OCI-LY1 (cell line): ENCODE data around the gene BORCS8.

Source experiments
- H2AFZ ChIP-seq: fragments of 200-600 bp; sonication (generic), shearing (Covaris generic); 2 replicates; pipeline ENCODE4 v1.6.0; 2014; ENCODE audit warnings: antibody characterized with exemption, mild to moderate bottlenecking, low read length
- H3F3A ChIP-seq: fragments of 200-600 bp; sonication (generic), shearing (Covaris generic); 2 replicates; pipeline ENCODE4 v1.6.0; 2014; ENCODE audit warnings: mild to moderate bottlenecking, antibody characterized with exemption, low read length, moderate library complexity; ENCODE audit not compliant: insufficient read depth
- H3K27ac ChIP-seq: fragments of 200-600 bp; sonication (generic); 2 replicates; pipeline ENCODE4 v1.5.1; 2014; ENCODE audit warnings: low read length, mixed run types, mild to moderate bottlenecking, low read depth; ENCODE audit not compliant: poor library complexity, severe bottlenecking
- H3K27me3 ChIP-seq: fragments of 200-600 bp; sonication (generic); 2 replicates; pipeline ENCODE4 v1.6.0; 2014; ENCODE audit warnings: antibody characterized with exemption, mild to moderate bottlenecking, low read length, moderate library complexity; ENCODE audit not compliant: insufficient read depth
- H3K36me3 ChIP-seq: fragments of 200-600 bp; sonication (generic); 2 replicates; pipeline ENCODE4 v1.6.1; 2014; ENCODE audit warnings: mild to moderate bottlenecking, antibody characterized with exemption, low read length, moderate library complexity, mixed read lengths; ENCODE audit not compliant: insufficient read depth
- H3K4me1 ChIP-seq: fragments of 200-600 bp; sonication (generic); 2 replicates; pipeline ENCODE4 v1.5.1; 2014; ENCODE audit warnings: mild to moderate bottlenecking, low read length, moderate library complexity; ENCODE audit not compliant: insufficient read depth, severe bottlenecking
- H3K4me2 ChIP-seq: fragments of 200-600 bp; sonication (generic), shearing (Covaris generic); 2 replicates; pipeline ENCODE4 v1.6.1; 2014; ENCODE audit warnings: low read length
- H3K4me3 ChIP-seq: fragments of 200-600 bp; sonication (generic); 2 replicates; pipeline ENCODE4 v1.5.1; 2014; ENCODE audit warnings: low read length, low read depth, mild to moderate bottlenecking, mixed read lengths; ENCODE audit not compliant: poor library complexity, severe bottlenecking
- H3K79me2 ChIP-seq: fragments of 200-600 bp; shearing (Covaris generic); 2 replicates; pipeline ENCODE4 v1.6.1; 2016; ENCODE audit warnings: mixed run types, low read length, mixed read lengths; ENCODE audit not compliant: insufficient read depth
- H3K9ac ChIP-seq: fragments of 200-600 bp; sonication (generic), shearing (Covaris generic); 2 replicates; pipeline ENCODE4 v1.6.1; 2014; ENCODE audit warnings: mild to moderate bottlenecking, low read length, mixed read lengths
- H3K9me2 ChIP-seq: fragments of 200-600 bp; sonication (generic), shearing (Covaris generic); 2 replicates; pipeline ENCODE4 v1.6.1; 2014; ENCODE audit warnings: low read depth, mild to moderate bottlenecking, low read length, mixed read lengths
- H3K9me3 ChIP-seq: fragments of 200-600 bp; shearing (Covaris generic); 2 replicates; pipeline ENCODE4 v1.6.1; 2014; ENCODE audit warnings: low read length, mixed read lengths
- H4K20me1 ChIP-seq: fragments of 200-600 bp; sonication (generic), shearing (Covaris generic); 2 replicates; pipeline ENCODE4 v1.6.0; 2016; ENCODE audit warnings: mild to moderate bottlenecking, low read length; ENCODE audit not compliant: insufficient read depth
- CTCF ChIP-seq: fragments of 200-600 bp; sonication (generic), shearing (Covaris generic); IDR thresholded peaks from 2 replicates; pipeline ENCODE4 v1.5.1; 2017; ENCODE audit warnings: mild to moderate bottlenecking, antibody characterized with exemption, low read length, moderate library complexity, mixed read lengths
- EZH2 ChIP-seq: fragments of 200-600 bp; sonication (generic), shearing (Covaris generic); IDR thresholded peaks from 2 replicates; pipeline ENCODE4 v1.8.0; 2017; ENCODE audit warnings: borderline replicate concordance, mixed run types, mild to moderate bottlenecking, antibody characterized with exemption, low read length, moderate library complexity, mixed read lengths

The BORCS8 gene

GRCh38 chr19:19170873-19171672, 20.9 kb downstream of the BORCS8 start:
- Histone ChIP-seq H4K20me1 (no peaks in the 10 kb centered on the region), H2AFZ (no peak overlapping the region), H3K9ac (peak overlapping the region; percentile 56; the same call in 1 of the 2 replicates), H3K27me3 (no peaks in the 10 kb centered on the region), H3F3A (no peaks in the 10 kb centered on the region), H3K4me3 (peak overlapping the region; percentile 93), H3K36me3 (peaks cover 11% of the 10 kb centered on the region; the same call in 1 of the 2 replicates), H3K4me1 (peaks cover 64% of the 10 kb centered on the region), H3K9me3 (no peaks in the 10 kb centered on the region), H3K9me2 (no peaks in the 10 kb centered on the region), H3K4me2 (peak overlapping the region; percentile 95), H3K27ac (peak overlapping the region; percentile 73), H3K79me2 (peaks cover 16% of the 10 kb centered on the region)
- TF ChIP-seq EZH2 (no peak), CTCF (no peak)

GRCh38 chr19:19170053-19170872, 21.7 kb downstream of the BORCS8 start, which contains the start of gene MEF2B:
Gene MEF2B (minus strand): TSS chr19:19170263. CDS start chr19:19150735, 19,528 bp downstream.
- Histone ChIP-seq H3K4me2 (peak within 1 kb of the TSS; percentile 95), H2AFZ (no peak within 1 kb of the TSS), H3K9me3 (no peaks in the 10 kb centered on the region), H3K4me3 (peak within 1 kb of the TSS; percentile 93), H3K9ac (peak within 1 kb of the TSS; percentile 96), H4K20me1 (no peaks in the 10 kb centered on the region), H3K27ac (peak within 1 kb of the TSS; percentile 97), H3K36me3 (peaks cover 15% of the 10 kb centered on the region; the same call in 1 of the 2 replicates), H3K79me2 (peaks cover 16% of the 10 kb centered on the region), H3K9me2 (no peaks in the 10 kb centered on the region), H3K4me1 (peaks cover 72% of the 10 kb centered on the region), H3K27me3 (no peaks in the 10 kb centered on the region), H3F3A (no peaks in the 10 kb centered on the region)
- TF ChIP-seq CTCF (no peak), EZH2 (no peak)

GRCh38 chr19:19169236-19170052, 22.5 kb downstream of the BORCS8 start:
- Histone ChIP-seq H3K27ac (peak overlapping the region; percentile 97), H3K9me2 (no peaks in the 10 kb centered on the region), H3K4me3 (peak overlapping the region; percentile 93), H3K27me3 (no peaks in the 10 kb centered on the region), H3K79me2 (peaks cover 16% of the 10 kb centered on the region), H3K4me2 (peak overlapping the region; percentile 95), H4K20me1 (no peaks in the 10 kb centered on the region), H3K9ac (peak overlapping the region; percentile 96), H3F3A (no peaks in the 10 kb centered on the region; the same call in 1 of the 2 replicates), H3K36me3 (peaks cover 15% of the 10 kb centered on the region; the same call in 1 of the 2 replicates), H3K4me1 (peaks cover 75% of the 10 kb centered on the region), H3K9me3 (no peaks in the 10 kb centered on the region), H2AFZ (no peak overlapping the region)
- no peak for TF ChIP-seq CTCF
- TF ChIP-seq EZH2: no peak
